GM19238 (cell line): Measurements from ENCODE around the gene ANKRD37.
"Not testable (repeated sequence)": the region's sequence is repeated elsewhere in the genome, so short reads cannot be mapped to it uniquely, and the experiment has no call there.

Experiments used
- DNase-seq: peaks from one replicate; pipeline ENCODE4 v3.0.0; 2011; ENCODE audit warnings: low spot score; ENCODE audit not compliant: insufficient read length

The ANKRD37 gene

GRCh38 chr4:185396724-185397385 lies at the start of gene ANKRD37:
Gene ANKRD37, plus strand, starts transcription at chr4:185396841. Its CDS starts 83 bp downstream, at chr4:185396924.
- DNase-seq: no peak

- DNase-seq: no peak
These were observed 49.6 kb upstream of the ANKRD37 start for GRCh38 chr4:185346975-185347601.

GRCh38 chr4:185351691-185352090 lies 45.0 kb upstream of the ANKRD37 start:
- no peak for DNase-seq

- no peak for DNase-seq
These were observed 44.4 kb upstream of the ANKRD37 start for GRCh38 chr4:185352202-185352601.

- DNase-seq: no peak
These were observed 43.9 kb upstream of the ANKRD37 start for GRCh38 chr4:185352741-185353140.

- DNase-seq: no peak
These were observed 39.4 kb upstream of the ANKRD37 start for GRCh38 chr4:185357211-185357610.

GRCh38 chr4:185357733-185358440 lies 38.8 kb upstream of the ANKRD37 start:
- DNase-seq: no peak

- no peak for DNase-seq
These were observed 38.1 kb upstream of the ANKRD37 start for GRCh38 chr4:185358514-185358913.

- no peak for DNase-seq
These were observed 37.7 kb upstream of the ANKRD37 start for GRCh38 chr4:185358959-185359358.

GRCh38 chr4:185359767-185360446 lies 36.7 kb upstream of the ANKRD37 start:
- DNase-seq: no peak

GRCh38 chr4:185361872-185362271 lies 34.8 kb upstream of the ANKRD37 start:
- no peak for DNase-seq

GRCh38 chr4:185362570-185362969 lies 34.1 kb upstream of the ANKRD37 start:
- not testable (repeated sequence) for DNase-seq

- no peak for DNase-seq
These were observed 33.4 kb upstream of the ANKRD37 start for GRCh38 chr4:185363251-185363650.

- no peak for DNase-seq
These were observed 31.8 kb upstream of the ANKRD37 start for GRCh38 chr4:185364886-185365285.

GRCh38 chr4:185369731-185370130 lies 26.9 kb upstream of the ANKRD37 start:
- no peak for DNase-seq

- DNase-seq: no peak
These were observed 26.2 kb upstream of the ANKRD37 start for GRCh38 chr4:185370268-185370949.

GRCh38 chr4:185371702-185372101 lies 24.9 kb upstream of the ANKRD37 start:
- no peak for DNase-seq

GRCh38 chr4:185374027-185374426 lies 22.6 kb upstream of the ANKRD37 start:
- DNase-seq: no peak

GRCh38 chr4:185374573-185374972 lies 22.1 kb upstream of the ANKRD37 start:
- no peak for DNase-seq

GRCh38 chr4:185378264-185378663 lies 18.4 kb upstream of the ANKRD37 start:
- DNase-seq: no peak
